Right lung (tissue), 10 donors: ENCODE results near the gene ITPKC. TPM values are rescaled to one million over a fixed set of nuclear protein-coding genes. Genes with fewer than 3 reads are reported as not detected.

Experiments used
- DNase-seq, 2 donors: peaks; one replicate each; pipeline ENCODE4 v3.0.0-alpha.2; 2013
- long read RNA-seq, 8 donors: transcript quantifications; one replicate each; lab custom pipeline, GENCODE V29; 2026
- polyA plus RNA-seq, 5 donors: library from polyadenylated mRNA; unstranded; fragments of 120-200 nt; gene quantifications; one replicate each; pipeline versions ENCODE4 v1.2.1 to v1.2.3, GENCODE V29; 2013; ENCODE audit warnings: inconsistent platforms in 1 of 5, low replicate concordance in 1 of 5; ENCODE audit not compliant: insufficient read length in 5 of 5, insufficient read depth in 1 of 5

Gene ITPKC
- 10 to 100 TPM in 3 of 5 donors, 1 to 10 TPM in 2; 9.4 to 14.5 (median 13.3) TPM for polyA plus RNA-seq
- long read RNA-seq, donor 1, transcript ITPKC-201 (7 exons, 3,385 nt), result major isoform, 5 of 20 reads
- long read RNA-seq, donor 1, partial matches to known transcripts, result 15 of 20 reads
- long read RNA-seq, donor 1, other reads (novel, unspliced or antisense), result 0 of 20 reads
- long read RNA-seq, donor 2, partial matches to known transcripts, result 0 of 2 reads
- long read RNA-seq, donor 2, other reads (novel, unspliced or antisense), result 0 of 2 reads
- long read RNA-seq, donor 3, transcript ITPKC-201 (7 exons, 3,385 nt), result major isoform, 5 of 5 reads
- long read RNA-seq, donor 3, partial matches to known transcripts, result 0 of 5 reads
- long read RNA-seq, donor 3, other reads (novel, unspliced or antisense), result 0 of 5 reads
- long read RNA-seq, donor 4, partial matches to known transcripts, result 0 of 2 reads
- long read RNA-seq, donor 4, other reads (novel, unspliced or antisense), result 0 of 2 reads
- long read RNA-seq, donor 5, partial matches to known transcripts, result 0 of 3 reads
- long read RNA-seq, donor 5, other reads (novel, unspliced or antisense), result 0 of 3 reads
- long read RNA-seq, donor 6, transcript ITPKC-201 (7 exons, 3,385 nt), result major isoform, 5 of 5 reads
- long read RNA-seq, donor 6, partial matches to known transcripts, result 0 of 5 reads
- long read RNA-seq, donor 6, other reads (novel, unspliced or antisense), result 0 of 5 reads
- long read RNA-seq, donor 7, partial matches to known transcripts, result 0 of 3 reads
- long read RNA-seq, donor 7, other reads (novel, unspliced or antisense), result 0 of 3 reads
- long read RNA-seq, donor 8, partial matches to known transcripts, result 0 of 3 reads
- long read RNA-seq, donor 8, other reads (novel, unspliced or antisense), result 0 of 3 reads

DNA sequence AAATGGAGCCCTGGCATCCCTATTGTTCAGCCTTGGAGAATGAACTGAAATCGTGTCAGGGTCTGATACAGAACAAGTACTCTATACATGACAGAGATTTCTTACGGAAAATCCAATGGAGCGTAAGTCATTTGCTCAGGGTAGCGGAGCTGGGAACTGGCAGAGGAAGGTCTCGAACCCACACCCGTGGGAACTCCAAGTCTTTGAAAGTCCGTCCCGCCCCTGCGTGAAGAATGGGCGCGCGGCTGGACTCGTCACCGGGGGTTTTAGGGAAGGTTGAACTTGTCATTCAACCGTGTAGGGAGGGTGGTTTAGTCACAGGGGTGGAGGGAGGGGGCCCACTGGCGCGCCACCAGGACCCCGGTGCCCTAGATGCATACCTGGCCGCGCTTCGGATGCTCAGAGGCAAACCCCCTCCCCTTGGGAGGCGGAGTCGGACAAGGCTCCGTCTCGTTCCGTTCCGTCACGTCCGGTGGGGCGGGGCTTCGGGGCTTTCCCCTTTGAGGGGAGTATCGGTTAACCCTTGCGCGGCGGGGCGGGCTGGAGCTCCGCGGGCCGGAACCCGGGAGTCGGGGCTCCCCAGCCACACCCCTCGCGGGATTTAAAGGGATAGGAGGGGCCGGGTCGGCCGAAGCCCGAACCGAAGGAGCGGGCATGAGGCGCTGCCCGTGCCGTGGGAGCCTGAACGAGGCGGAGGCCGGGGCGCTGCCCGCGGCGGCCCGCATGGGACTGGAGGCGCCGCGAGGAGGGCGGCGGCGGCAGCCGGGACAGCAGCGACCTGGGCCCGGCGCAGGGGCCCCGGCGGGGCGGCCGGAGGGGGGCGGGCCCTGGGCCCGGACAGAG, at the start of gene ITPKC, which contains the start of gene COQ8B:
Gene ITPKC (plus strand): TSS at position 631 of the 843 bp plus-strand sequence. CDS start 24 bp downstream, at position 655.
Gene COQ8B (minus strand): TSS at position 405 of the 843 bp plus-strand sequence. CDS start 2,254 bp downstream, outside the sequence.
- DNase-seq, result peak; percentile 98 to 99

DNA sequence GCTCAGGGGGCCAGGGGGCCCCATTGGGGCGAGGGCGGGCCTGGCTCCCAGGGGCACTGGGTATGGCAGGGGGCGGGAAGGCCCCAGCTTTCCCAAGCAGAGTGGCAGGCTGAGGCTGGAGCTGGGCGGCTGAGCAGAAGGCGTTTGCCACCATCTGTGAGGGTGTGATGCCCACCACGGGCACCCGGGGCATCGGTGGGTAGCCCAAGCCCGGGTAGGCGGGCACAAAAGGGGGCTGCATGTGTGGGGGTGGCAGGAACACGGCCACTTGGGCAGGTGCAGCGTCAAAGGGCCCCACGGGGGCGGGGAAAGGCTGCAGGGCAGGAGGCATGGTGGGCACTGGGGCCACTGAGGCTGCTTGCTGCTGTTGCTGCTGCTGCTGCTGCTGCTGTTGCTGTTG, 49.3 kb upstream of the ITPKC start:
- DNase-seq, result no peak

DNA sequence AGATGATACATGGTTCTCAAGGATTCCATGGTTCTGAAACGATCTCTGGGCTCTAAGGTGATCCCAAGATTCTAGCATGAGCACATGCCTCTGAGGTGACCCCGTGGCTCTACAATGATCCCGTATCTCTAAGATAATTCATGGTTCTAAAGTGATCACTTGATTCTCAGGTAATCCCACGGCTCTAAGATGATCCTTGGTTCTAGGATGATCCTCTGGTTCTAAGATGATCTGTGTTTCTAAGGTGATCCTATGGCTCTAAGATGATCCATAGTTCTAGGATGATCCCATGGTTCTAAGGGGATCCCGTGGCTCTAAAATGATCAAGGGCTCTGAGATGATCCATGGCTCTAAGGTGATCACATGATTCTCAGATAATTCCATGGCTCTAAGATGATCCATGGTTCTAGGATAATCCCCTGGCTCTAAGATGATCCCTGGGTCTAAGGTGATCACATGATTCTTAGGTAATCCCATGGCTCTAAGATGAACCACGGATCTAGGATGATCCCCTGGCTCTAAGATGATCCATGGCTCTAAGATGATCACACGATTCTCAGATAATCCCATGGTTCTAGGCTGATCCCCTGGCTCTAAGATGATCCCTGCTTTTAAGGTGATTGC, 47.8 kb upstream of the ITPKC start:
- DNase-seq, result no peak

DNA sequence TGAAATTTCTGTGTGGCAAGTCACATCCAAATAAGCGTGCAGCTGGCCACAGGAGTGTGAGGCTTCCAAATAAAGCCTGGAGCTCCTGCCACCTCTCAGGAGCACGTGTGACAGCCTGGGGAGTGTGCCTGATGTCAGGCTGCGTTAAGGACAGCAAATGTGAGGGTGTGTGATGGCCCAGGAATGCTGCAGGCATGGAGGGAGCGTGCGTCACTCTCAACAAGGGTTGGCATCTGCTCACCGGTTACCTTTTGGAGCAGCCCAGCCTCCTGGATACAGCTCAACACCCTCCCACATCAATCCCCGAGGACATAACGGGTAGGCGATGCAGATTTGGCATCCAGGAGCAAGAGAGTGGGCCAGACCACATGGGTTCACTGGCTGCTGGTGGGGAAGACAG, 45.5 kb upstream of the ITPKC start:
- no peak for DNase-seq

DNA sequence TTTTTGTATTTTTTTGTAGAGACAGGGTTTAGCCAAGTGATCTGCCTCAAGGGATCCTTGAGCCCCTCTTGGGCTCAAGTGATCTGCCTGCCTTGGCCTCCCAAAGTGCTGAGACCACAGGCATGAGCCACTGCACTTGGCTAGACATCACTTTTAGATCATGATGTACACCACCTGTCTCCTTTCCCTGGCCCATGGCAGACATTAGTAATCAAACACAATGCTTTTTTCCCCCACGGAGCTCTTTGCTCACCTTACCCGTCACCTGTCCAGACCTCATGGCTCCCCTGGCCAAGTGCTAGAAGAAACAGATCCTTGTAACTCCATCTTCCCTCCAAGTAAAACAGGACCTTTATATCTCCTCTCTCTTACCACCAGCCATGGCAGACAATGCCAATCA, 44.9 kb upstream of the ITPKC start:
- no peak for DNase-seq

DNA sequence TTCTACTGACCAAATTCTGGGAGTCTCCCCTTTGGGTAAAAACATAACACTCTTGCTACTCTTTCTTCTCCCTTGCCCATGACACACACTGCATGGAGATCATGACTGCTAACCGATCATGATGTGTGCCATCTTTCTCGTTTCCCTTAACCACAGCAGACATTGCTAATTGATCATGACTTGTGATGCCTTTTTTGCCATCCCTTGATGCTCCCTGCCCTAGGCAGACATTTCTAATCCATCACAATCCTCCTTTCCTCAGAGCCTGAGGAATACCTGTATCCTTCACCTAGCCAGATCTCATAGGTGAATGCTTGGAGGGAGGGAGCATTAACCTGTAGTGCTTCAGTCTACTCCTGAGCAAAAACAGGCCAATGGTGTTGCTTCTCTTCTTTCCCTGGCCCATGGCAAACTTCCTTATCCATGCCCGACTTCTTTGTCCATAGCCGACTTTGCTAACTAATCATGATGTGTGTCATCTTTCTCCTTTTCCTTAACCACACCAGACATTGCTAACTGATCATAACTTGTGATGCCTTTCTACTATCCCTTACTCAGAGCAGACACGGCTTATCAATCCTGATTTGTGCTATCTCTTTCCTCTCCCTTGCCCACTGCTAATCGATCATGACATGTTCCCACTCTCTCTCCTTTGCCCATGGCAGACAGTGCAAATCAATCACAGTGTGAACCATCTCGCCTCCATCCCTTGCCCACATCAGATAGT, 44.2 kb upstream of the ITPKC start:
- DNase-seq, result no peak

DNA sequence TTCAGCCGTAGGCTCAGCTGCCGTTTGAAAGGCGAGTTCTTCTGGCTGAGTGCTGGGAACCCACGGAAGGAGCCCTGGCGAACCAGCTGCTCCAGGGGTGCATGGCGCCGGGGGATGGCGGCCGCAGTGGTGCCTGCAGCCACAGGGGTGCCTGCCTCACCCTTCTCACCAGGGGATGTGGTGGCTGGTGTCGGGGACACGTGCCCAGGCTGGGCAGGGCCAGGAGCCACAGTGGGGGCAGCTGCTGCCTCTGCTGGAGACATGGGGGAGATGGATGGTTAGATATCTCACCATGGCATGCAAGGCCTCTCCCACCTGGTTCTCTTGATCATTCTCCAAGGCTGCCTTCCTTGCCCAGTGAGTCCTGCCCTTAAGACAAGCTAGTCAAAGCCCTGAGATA, 43.5 kb upstream of the ITPKC start:
- no peak for DNase-seq

DNA sequence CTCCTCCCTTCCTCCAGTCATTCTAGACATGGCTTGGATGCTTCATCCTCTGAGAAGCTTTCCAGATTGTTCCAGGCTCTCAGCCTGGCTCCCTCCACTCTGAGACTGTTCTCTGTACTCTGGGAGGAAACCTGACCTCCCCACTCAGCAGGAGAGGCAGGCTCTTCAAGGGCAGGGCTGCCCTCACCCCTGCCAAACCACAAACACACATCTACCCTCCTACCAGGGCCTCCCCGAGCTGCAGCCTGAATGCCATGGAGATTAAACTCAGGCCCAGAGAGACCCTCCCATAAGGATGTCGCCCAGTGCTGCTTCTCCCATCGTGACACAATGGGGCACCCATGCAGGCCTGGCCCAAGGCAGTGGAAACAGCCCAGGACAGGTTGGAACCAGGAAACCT, 42.6 kb upstream of the ITPKC start:
- no peak for DNase-seq

DNA sequence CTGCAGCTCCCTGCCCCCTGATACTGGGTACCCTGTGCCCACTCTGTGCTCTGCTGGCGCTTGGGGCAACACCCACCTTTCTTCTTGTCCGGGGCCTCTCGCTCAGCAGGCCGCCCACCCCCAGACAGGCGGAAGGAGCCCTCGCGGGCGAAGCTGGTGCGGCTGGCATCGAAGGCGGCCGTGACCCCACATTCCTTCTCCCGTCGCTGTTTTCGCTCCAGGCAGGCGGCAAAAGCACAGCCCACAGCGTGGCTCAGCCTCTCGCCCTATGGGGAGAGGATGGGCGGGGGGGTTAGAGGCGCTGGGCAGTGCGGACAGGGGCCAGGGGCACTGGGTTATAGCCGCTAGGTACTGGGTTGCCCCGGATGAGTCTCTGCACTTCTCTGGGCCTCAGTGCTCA, 39.8 kb upstream of the ITPKC start:
- no peak for DNase-seq

DNA sequence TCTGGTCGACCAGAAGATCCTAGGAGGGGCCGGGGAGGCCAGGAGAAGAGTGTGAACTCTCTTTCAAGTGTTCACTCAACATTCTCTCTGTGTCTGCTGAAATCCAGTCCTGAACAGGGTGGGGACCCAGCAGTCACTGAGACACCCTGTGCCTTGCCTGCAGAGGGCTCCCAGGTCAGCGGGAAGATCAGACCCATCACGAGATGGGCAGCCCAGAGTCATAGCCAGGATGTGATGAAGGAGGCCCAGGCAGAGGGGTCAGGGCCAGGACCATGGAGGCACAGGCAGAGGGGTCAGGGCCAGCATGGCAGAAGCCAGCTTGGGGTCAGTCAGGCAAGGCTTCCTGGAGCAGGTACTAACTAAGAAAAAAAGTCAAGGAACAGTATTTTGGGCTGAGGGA, 35.9 kb upstream of the ITPKC start:
- DNase-seq, result no peak

DNA sequence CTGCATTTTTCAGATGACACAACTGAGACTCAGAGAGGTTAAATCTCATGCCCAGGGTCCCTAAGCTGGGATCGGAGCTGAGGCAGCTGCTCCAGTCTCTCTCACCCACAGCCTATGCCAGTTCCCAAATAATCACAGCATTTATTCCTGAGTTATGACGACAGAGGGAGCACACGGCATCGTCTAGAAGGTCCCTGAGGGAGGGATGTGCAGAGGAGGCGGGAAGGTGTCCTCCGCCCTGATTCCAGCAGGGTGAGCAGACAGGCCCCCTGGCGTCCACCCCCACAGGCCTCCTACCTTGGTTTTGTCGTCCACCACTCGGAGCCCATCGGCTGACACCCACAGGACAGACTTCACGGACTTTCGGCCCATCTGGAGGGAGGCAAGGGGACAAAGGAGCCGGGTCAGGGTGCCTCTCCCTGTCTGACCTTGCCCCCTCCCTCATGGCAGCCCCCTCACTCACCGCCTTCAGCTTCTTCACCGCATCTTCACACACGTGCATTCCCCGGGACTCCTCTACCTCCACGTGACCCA, 34.4 kb upstream of the ITPKC start:
- DNase-seq, result no peak

DNA sequence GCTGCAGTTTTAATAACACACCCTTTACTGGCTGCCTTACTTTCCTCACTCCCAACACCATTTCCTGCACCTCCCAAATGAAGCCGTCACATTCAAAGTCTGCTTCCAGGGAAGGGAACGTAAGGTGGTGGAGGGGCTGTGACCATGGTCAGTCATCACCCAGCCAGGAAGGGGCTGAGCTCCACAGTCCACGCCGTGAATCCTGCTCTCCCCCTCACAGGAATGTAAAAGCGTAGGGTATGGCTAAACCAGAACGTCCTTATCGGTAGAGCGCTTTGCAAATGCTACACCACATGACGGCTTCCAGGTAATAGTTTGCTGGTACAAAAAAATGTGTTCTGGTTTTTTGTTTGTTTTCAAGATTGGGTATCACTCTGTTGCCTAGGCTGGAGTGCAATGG, 33.5 kb upstream of the ITPKC start:
- no peak for DNase-seq

DNA sequence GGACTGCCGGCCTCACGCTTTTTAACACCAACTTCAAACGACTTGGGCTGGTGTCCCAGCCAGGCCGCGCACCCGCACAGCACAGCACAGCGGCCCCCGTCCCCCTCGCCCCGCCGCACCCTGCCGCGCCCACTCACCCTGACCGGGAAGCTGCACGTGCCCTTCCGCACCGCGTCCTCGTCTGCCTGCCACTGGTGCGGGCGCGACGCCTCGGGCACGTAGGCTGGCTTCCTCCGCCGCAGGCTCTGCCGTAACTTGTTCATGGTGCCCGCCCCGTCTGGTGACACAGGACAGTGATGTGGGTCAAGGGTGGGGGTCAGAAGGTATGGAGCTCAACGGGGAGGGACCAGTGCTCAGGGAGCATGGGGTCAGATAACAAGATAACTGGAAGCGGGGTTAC, 32.6 kb upstream of the ITPKC start:
- no peak for DNase-seq

DNA sequence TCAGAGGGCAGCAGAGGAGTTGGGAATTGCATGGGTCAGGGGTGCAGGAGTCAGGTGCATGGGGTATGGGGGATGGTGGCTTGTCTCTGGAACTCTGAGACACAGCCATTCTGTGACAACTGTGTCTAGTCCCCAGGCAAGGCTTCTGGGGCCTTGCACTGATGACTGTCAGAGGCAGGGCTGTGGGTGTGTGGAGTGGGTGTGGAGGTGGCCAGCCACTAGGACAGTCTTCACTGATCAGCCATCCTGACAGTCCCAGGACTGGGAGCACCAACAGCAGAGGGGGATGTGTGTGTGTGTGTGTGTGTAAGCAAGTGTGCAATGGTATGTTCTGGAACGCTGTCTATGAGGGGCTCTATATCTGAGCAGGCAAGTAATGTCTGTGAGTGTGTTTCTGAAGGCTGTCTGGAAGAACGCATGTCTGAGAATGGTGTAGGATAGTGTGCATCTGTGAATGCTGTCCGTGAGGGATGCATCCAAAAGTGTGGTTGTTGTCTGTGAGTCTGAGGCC, 31.8 kb upstream of the ITPKC start:
- DNase-seq, result no peak

DNA sequence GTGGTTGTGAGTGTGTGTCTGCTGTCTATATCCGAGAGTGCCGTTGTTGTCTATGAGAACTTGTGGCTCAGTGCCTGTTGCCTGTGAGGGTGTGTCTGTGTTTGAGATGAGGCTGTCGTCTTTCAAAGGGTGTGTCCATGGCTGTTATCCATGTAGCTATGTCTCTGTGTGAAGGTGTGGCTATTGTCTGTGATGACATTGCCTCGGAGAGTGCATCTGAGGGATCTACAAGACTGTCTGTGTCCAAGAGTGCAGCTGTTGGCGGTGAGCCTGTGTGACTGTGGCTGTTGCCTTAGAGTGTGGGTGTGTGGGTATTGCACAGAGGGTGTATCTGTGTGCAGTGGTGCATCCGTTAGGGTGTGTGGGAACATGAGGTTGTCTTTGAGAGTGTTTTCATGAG, 31.3 kb upstream of the ITPKC start:
- no peak for DNase-seq

DNA sequence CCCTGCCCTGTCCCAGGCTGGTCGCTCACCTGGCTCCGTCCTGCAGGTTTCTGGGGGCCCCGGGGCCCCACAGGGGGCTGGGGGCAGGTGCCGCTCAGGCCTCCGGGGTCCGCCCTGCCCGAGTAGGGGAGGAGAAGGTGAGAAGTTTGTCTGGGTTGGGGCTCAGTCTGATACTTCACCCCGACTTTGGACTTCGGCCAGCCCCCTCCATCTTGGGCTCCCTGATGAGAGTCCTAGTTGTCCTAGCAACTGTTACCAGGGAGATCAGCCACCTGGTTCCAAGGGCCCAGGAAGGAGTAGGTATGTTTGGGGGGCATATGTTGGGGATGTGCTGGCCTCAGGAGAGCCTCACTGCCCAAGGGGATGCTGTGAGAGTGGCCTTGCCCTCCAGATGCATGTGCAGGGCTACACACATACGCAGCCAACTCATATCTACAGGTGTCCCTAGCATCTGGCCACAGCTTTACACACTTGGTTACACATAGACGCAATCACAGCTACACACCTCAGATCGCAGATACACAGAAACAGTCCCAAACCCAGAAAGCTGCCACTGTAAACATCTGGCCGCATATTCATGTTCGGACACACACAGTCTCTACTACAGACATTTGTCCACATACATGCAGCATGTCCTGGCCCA, 29.9 kb upstream of the ITPKC start:
- DNase-seq, result no peak

DNA sequence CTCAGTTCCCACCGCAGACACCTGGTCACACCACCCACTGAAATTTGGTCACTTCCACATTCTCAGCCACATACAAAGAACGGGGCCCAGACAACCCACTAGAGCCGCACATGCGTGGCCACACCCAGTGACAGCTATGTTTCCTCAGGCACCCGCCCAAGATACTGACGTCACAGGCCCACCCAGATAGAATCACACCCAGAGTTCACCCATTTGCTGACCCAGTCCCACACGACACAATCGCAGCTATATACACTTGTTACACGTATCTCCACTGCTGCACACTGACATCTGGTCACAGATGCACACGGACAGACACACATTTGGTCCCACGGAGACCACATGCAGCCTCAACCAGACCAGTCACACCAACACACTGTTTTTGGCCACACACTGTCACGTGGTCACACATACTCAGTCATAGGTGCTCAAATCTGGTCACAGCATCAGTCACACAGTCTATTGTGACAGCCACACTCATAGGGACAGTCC, 29.3 kb upstream of the ITPKC start:
- peak in 1 of 2 donors; percentile 46 for DNase-seq

DNA sequence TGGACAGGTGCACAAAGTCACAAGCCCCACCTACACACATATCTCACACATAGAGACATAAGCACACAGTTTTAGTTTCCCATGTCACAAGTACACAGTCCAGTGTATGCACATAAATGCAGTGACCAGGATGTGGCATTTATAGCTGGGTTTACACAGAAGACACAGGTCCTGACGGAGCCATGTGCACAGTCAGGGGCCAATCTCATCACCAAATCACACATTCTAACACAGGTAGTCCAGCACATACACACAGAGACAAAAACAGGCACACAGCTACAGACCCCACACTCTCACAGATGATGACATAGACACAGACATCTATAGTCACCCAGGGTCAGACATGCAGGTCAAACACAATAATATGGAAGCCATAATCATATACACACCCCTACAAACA, 28.6 kb upstream of the ITPKC start:
- no peak for DNase-seq

DNA sequence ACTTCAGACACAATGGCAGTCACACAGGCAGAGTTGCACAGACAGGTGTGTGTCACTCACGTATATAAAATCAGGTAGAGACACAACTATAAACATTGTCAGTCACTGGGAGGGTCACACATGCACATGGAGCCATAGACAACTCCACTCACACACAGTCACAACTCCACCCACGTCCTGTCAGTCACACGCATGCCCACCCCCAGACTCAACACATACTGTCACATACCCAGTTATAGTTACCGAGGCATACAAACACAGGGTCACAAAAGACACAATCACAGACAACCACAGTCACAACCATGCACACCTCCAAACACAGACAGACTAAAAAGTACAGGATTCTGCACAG, 27.9 kb upstream of the ITPKC start:
- DNase-seq, result no peak
